GM19438 (cell line): Measurements from ENCODE around the gene POLR2M.

ENCODE experiments used
- ATAC-seq: cut with Tn5 transposase; IDR thresholded peaks from one replicate; pipeline ENCODE4 v1.9.1; 2021; ENCODE audit warnings: low read depth; ENCODE audit not compliant: unreplicated experiment

The POLR2M gene

DNA sequence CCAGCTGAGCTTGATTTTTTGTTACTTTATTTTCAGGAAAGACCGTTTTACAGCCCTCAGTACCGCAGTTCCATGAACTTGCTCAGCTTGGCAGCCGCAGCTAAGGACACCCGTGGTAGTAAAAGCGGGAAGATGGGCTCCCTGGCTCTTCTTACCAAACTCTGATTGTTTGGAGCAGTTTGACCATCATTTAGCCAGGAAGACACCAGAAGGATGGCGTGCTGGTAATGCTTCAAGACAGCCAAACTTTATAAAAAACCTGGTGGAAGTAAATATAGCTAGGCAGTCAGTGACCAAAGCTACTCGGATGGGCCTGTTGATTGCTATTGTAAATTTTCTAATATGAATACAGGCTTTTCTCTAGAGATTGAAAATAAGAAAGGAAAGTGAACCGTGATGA is 28.9 kb downstream of the POLR2M start:
- no peak for ATAC-seq

DNA sequence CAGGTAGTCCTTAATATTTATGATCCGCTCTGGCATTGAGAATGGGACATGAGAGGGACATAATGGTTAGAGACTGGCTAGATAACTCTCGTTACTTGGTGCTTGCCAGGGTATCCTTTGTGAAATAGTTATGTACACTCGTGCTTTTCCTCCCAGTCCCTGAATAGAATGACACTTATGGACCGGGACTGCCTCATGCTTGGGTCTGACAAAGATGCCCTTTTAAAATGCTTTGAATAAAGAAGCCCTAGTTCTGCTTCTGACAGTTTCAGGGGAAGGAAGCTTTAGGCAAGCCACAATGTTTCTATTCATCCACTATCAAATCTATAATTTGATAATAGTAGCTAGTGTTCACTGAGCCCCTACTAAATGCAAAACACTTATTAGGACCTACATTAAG is 29.4 kb downstream of the POLR2M start:
- ATAC-seq, result no peak

DNA sequence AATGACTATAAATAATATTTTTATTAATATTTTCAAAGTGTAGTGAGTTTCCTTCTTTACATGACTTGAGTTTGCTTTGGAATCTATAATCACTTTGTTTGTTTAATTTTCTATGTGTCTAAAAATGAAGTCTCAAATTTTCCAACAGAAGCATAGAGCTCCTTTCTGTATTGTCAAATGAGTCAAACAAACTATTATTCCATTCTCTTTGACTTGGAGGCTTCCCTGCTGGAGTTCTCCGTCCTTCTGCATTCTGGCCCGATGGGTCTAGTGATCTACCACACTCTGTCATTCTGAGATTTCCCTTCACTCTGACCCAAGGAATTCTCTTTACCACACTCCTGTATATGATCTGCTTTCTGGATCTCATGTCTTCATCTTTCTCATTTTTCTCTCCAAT is 30.1 kb downstream of the POLR2M start:
- no peak for ATAC-seq

DNA sequence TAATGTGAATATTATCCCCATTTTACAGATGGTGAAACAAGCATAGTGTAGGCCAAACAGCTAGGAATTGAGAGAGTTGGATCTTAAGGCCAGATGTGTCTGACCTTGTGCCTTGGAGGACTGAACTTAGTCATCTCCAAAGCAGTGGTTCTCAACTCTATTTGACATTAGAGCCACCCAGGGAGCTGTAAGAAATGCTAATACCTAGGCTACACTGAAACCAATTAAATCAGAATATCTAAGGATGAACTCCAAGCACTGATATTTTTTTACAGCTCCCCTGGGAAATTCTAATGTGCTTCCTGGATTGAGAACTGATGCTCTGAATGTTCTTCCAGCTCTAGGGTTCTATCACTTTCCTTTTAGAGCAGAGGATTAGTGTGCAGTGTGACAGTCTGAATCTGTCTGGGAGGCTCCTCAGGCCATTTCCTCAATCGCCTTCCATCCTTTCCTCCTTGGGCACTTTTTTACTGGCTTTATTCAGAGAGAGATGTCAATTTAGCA is 32.3 kb downstream of the POLR2M start:
- ATAC-seq, result no peak

DNA sequence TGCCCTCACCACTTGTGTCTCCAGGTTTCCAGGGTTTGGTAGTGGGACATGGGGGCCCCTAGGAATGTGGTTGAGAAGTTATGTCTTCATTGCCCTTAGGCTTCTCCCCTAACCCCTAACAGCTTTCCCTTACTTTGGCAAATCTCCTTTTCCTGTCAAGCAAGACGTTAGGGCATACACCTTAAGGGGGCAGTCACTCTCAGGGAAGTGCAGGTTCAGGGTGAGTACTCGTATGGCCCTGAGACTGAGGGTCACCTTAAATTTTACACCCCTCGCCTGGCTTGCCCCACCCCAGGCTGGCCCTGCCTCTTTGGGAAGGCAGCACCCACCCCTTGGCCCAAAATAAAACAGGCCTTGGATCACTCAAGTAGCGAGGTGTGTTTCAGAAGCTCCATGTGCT is 33.5 kb downstream of the POLR2M start:
- ATAC-seq, result no peak

DNA sequence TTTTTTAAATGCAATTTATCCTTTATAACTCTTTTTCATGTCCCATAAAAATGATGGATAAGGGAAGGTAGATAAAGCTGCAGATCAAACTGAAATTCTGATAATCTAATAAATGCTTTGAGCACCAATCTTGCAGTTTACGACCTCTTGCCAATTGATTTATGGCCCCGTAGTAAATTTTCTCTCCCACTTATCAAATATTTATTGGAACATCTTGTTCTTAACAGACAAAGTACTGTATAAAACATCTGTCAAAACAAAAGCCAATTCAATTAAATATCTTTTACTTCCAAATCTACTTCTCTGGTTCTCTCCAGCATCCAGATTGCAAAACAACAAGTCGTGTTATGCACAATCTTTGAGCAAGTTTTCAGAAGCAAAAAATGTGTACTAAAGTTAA is 34.6 kb downstream of the POLR2M start:
- ATAC-seq, result no peak

DNA sequence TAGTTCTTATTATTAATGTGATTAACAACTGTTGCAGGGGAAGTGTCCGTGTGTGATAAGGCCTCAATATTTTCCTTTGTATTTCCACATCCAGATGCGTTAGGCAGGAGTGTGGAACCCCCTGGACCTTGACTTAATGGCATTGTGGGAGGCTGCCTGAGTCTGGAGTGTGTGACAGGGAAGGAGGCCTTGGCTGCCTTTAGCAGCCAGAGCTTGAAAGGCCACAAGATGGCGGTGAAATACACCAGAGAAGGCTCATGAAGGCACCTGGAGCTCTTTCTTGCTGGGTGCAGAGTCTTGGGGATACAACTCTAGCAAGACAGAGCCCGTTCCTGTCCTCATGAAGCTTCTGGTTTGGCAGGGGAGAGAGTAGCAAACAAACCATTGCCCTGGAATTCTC is 36.9 kb downstream of the POLR2M start:
- ATAC-seq, result no peak

DNA sequence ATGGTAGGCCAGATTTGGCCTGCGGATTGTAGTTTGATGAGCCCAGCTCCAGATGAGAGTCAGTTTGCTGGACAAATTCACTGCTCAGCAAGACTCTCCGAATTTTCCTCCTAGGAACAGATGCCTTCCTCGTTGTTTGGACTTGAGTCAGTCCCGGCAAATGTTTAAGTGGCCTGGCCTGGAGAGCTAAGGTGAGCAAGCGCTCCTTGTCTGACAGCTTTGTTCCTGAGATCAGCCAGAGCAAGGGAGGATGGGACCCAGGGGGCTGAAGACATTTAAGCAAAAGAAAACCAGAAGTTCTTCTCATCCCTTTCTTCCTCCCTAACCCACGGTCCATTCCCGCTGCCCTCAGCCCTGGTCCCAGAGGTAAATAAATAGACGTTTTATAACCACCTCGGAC is 40.3 kb downstream of the POLR2M start:
- no peak for ATAC-seq

DNA sequence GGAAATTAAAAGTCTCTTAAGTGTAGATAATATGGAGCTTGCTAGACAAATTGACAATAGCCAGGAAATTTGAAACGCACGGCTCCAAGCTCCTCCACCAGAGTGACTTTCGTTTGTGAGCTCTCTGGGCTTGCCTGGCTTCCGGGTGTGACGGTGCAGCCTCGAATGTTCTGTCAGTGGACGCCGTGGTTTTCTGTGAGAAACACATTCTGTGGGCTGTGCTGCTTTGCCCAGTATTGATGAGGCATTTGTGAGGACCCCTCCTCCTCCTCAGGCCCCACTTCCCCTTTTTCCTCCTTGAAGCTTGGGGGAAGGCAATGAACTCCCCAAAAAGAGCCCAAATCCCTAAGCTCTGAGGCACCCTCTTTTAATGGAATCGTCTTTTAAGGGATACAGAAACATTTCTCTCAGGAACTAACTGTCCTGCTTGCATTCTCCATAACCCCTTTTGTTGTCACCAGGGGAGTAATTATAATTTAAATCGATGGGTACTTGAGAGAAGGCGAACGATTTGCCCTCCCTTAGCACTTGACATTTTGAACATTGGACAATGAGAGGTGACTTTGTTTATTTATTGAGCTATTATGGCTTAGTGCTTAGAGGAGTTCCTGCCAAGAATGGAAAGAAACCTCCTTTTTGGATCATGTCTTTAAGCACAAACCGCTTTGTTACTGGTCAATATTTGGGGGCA is 40.8 kb downstream of the POLR2M start:
- ATAC-seq, result no peak

DNA sequence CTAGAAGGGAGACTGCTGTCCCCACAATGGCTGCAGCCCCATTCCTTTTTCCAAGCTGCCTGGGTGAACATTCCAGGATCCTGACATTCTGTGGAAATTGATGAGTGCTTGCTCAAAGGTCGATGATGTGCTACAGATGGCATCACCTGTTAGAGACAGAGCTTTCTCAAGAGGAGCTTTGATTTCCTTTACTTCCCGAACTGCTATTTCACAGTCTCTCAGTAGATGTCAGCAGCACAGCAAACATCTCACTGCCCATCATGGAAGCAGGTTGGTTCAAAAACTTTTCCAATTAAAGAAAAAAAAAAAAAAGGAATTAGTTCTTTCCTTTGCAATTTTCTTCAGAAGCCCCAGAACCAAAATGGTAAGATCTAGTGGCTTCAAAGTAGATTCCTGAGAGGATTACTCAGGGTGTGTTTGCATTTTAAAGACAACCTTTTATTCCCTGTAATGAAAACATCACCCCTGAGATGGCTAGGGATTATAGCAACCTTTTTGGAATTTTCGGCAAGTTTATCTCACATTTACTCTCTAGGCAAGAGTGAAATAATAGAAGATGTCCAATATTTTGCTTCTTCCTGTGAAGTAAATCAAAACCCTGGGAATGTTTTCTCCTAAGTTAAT is 44.8 kb downstream of the POLR2M start:
- ATAC-seq, result no peak

DNA sequence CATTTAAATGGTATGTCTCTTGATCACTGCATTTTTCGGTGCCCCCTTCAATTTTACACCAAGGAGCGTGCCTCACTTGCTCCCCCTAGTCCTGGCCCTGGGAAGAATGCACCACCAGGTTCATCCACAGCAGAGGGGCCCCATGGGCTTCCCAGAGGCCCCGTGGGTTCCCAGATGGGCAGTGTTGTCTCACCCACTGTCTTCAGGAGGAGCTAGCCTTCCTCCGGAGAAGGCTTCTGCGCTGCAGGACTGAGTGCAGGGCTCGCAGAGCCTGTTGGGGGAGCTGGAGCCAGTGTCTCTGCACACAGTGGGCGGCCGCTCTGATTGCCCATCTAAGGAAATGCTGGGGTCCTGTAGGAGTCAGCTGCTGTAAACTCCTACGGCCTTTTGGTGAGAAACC is 45.9 kb downstream of the POLR2M start:
- no peak for ATAC-seq

DNA sequence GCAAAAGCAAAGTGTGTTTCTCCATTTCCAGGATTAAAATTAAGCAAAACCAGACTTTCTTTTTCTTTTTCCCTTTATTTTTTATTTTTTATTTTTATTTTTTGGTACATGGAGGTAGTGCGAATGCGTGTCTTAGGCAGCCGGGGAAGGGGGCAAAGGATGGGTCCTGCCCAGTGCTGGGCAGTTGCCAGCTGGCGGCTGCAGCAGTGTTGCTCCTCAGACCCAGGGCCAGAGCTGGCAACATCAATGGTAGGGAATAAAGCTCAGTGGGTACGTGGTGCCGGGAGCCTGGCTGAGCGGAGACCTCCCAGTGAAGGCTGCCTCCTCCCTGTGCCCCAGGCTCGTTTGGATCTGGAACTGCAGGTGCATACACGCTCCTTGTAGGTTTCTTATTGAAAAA is 46.3 kb downstream of the POLR2M start:
- ATAC-seq, result no peak

DNA sequence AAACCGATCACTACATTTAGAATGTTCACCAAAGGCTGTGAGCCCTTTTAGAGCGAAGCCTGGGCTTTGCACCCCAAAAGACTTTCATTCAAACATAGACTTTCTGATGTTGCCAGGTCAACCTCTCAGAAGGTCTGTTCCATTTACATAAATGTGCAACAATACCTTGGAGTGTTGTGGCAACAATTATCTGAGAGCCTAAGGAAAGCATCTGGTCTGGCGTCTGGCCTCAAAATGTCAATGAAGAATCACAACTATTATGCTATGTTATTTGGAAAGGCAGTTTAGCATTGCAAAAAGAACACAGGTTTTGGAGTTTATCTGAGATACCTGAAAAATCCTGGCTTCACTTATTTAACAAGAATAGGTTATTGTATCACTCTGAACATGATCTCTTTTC is 50.0 kb downstream of the POLR2M start:
- ATAC-seq, result no peak

DNA sequence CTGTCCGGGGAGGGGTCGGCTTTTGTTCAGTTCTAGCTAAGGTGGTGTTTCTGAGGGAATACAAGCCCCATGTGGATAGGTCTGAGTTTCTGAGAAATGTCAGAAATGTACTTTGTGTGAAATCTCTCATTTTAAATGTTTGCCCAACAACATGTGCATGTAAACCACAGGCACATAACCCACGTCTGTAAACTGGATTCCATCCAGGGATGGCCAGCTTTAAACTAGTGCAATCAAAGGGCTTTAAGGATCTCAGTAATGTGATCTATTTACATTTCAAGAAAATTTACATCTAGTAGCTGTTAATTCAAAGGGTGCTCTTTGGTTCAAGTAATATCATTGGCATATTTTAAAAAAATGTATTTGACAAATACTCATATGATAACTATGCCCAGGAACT is 52.0 kb downstream of the POLR2M start:
- no peak for ATAC-seq

DNA sequence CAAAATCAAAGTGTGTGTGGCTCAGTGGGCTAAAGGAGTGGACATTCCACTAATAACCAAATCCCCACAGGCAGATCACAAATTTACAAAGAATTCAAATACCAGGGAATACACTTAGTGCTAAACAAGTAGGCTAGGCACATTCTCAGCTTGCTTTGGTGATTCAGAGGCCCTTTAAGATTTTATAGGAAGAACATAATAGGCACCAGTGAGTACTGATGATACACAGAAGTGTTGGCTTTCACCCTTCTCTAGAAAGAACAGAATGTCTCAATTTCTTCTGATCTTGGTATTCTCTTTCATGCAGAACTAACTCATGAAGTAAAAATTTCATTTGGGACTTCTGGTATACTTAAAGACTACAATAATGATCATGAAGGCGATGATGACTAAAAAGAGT is 55.0 kb downstream of the POLR2M start:
- no peak for ATAC-seq

DNA sequence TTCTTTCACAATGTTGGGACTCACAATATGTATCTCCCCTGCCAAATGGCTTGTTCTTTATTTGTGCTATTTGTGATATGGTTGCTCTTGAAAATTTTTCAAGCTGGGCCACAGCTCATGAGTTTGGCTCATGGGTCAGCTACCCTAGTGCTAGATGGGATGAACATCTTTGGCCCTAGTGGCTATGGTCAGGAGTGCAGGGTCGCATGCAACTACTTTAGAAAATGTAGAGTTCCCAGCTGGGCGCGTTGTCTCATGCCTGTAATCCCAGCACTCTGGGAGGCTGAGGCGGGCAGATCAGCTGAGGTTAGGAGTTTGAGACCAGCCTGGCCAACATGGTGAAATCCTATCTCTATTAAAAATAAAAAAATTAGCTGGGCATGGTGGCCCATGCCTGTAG is 55.8 kb downstream of the POLR2M start:
- no peak for ATAC-seq

DNA sequence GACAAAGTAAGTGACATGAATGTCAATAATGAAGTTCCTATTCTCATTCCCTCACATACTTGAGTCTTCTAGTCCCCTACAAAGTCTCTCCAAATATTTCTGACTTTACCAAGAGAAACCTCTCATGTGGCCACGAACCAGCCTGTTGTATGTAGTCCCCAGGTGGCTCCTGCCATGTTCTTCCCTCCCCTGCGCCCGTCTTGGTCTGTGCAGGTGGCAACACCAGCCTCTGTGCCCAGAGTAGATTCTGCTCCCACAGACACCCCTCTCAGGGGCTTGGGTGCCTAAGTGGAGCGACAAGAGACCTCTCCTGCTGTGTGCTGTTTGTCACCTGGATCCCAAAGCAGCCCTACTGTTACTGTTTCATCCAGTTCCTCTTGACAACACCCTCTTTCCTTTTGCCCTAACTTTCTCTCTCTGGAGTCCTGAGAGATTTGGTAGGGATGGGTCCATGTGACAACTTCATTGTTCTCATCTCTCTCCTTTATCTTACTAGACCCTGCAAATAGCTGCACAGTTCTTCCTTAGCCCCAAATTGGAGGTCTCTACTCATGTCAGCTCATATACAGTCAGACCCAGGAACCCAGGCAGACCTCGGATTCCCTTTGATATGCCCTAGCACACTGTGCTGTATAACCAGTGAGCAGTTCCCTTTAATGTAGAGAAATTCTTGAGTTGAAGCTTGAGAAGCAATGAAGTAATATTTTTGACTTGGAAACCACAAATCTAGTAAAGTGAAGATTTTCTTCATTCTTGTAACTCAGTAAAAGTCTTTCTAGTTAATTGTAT is 56.9 kb downstream of the POLR2M start:
- no peak for ATAC-seq
